Endometrial microvascular endothelial cells (primary cell): ENCODE data around the gene GRIK4. TPM values are rescaled to one million over a fixed set of nuclear protein-coding genes. Genes with fewer than 3 reads are reported as not detected.

Experiments
- in situ Hi-C: cut with HindIII; loops from 2 replicates; pipeline ENCODE4 v1.10.0; 2017; ENCODE audit warnings: low sequenced_read_pairs, low pct_unique_long_range_greater_than_20kb; ENCODE audit errors: inconsistent ontology term
- total RNA-seq: library from RNA; depleted of rRNA; stranded (reverse); fragments of >200 nt; gene quantifications from one replicate; pipeline ENCODE4 v1.2.3, GENCODE V29; 2015; ENCODE audit errors: inconsistent ontology term

Gene GRIK4
- total RNA-seq, 1 donor from 2014 or later, result not detected

DNA sequence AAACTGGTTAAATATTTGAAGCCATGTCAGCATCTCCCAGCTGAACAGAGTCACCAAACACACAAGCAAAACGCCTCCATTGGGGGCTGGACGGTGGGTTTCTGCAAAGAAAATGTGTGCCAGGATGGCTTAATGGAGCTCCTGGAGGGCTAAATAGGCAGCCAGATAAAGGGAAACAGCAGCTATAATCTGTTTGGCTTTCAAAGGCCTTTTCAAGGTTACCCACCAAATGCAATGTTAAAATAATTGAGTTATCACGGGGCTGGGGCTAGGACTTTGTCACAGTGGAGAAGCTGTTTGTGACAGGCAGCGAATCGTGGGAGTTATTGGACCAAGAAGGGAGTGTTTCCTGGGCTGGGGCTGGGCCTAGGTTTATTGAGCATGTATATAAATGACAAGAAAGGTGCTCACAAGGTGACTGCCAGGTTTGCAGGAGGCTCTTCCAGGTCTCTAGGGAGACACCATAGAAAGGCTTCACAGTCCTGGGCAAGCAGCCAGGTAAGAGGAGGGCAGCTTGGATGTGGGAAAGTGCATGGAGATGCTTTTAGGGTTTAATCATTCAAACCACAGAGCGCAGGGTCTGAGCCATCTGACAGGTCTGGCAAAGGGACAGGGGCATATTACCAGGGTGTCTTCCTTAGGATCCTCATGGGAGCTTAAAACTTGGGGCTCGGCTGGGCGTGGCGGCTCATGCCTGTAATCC is 28.3 kb downstream of the GRIK4 start:
- in situ Hi-C loops, result no loop called here

DNA sequence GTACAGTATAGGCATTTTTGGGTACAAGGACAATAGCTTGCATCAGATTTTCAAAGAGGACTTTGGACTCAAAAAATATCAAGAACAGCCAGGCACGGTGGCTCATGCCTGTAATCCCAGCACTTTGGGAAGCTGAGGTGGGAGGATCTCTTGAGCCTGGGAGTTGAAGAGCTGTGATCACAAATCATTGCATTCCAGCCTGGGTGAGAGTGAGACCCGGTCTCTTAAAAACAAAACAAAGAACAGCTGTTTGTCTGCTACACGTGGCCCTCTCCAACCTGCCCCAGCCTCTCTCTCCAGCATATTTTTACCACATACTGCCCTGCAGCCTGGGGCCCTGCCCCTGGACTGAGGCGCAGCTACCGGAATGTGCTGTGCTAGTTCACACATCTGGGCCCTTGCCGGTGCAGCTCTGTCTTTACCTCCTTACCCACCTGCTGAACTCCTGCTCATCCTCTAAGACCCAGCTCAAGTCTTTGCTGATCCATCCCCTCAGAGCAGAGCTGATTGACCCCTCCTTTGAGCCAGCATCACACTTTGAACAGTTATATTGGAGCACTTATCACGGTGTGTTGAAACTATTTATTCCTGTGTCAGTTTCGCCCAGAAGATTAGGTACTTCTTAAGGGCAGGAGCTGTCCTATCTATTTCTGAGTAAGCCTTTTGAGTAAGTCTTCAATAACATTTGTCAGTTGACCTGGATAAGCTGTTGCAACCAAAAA is 29.4 kb downstream of the GRIK4 start:
- in situ Hi-C loops, result no loop called here

DNA sequence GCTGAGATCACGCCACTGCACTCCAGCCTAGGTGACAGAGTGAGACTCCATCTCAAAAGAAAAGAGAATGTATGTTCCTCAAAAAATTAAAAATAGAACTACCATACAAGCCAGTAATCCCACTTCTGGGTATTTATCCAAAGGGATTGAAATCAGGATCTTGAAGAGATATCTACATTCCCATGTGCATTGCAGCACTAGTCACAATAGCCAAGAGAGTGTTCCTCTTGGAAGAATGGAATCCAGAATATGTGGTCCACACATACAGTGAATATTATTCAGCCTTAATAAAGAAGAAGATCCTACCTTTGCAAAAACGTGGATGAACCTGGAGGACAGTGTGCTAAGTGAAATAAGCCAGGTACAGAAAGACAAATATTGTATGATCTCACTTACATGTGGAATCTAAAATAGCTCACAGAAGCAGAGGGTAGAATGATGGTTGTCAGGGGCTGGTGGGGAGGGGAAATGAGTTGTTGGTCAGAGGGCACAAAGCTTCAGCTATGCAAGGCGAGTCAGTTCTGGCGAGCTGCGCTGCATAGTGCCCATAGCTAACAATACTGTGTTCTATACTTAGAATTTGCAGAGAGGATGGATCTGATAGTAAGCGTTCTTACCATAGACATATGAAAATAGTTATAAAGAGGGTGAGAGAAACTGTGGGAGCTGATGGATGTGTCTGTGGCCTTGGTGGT is 32.1 kb downstream of the GRIK4 start:
- in situ Hi-C loops, result no loop called here

DNA sequence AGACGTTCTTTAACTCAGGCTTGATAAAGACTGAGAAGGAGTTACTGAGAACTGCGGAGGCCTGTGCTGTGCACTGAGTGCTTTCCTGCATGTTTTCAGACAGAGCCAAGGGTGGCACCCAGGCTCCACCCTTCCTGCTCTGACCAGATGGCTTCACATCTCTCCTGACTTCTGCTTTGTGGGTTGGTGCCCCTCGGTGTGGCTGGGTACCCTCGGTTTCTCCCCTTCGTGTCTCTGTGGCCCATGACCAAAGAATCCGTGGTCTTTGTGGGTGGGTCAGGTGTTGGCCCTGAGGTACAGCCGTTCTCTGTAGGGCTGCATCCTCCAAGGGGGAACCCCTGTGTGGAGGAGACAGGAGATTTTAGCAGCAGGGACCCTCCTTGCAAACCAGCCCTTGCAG is 34.3 kb downstream of the GRIK4 start:
- in situ Hi-C loops, result no loop called here

DNA sequence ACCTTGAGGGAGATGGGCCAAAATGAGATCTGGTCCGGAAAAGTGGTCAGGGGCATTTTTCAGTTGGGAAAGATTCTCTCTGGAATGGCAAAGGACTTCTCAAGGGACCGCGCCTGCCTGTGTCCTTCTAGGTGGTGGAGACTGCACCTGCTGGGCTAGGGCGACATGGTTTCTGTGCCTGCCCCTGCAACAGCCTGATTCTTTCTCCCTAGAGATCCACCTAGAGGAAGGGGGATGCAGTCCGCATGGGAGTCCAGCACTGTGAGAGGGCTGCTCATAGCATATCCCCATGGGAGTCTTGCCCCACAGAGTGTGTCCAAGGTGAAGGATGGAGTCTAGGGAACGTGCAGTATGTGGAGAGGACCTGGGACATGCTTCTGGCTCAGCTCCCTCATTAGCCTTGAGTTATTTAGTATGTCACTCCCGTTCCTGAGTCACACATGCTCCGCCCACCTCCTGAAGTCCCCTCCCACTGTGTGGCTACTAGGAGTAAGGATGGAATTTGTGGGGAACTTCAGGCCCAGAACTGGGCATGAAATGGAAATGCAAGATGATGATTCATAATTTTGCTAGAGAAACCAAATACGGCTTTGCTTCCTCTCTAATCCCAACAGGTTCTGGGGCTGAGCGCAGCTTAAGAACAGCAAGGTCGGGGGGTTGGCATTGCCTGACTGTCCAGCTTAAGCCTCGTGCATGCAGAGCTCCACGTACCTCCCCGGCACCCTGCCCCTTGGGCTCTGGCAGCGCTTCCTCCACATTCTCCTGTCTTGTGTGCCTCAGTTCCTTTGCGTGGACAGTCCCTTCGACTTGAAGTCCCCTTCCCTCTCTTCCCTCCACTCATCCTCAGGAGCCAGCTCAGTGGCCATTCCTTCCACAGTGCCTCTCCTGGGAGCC is 35.0 kb downstream of the GRIK4 start:
- in situ Hi-C loops, result no loop called here

DNA sequence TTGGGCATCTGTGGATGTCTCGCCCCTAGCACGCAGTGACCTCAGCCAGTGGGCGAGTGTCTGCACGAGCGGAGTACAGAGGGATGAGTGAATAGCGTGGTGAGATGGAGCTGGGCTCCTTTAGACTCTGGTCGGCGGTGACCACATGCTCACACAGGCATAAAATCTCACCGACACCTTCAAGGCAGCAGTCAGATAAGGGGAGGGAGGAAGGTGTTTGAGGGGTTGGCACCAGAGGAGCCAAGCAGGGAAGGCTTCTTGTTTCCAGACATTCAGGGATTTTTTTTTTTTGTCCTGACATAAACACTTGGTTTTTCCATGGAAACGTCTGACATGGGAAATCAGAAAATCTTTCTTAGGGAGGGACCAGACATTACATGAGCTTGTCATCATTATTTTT is 35.8 kb downstream of the GRIK4 start:
- in situ Hi-C loops, result no loop called here

DNA sequence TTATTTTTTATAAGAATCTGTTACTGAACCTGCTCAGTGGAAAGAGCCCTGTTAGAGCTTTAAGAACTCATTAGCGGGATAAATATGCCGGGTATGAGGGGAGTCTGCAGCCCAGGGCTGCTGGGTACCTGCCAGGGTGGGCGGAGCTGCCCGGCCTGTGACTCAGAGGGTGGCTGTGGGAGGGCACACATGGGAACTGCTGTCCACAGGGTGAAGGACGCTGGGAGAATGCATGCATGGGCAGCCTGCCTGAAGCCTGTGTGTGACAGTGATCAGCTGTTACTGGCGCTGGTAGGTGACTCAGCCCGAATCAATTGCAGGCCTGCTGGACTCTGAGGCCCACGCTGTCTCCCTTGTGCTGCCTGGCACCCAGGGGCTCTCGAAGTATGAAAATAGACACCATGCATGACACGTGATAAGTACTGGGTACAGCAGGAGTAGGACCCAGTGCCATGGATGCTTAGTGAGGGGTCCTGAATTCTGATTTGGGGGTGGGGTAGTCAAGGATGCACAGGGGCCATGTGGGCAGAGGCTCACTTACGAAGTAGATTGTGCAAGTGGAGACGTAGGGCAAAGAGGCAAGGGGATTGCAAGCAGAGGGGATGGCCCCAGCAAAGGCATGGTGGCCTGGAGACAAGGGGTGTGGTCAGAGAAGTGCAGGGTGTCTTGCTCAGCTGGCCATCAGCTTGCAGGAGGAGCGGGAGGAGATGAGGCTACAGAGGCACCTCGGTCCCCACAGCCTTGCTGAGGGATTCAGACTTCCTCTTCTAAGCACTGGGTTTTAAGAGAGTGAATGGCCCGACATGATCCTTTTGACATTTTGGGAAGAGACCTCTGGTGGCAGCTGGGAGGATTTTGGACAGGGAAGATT is 36.5 kb downstream of the GRIK4 start:
- in situ Hi-C loops, result no loop called here

DNA sequence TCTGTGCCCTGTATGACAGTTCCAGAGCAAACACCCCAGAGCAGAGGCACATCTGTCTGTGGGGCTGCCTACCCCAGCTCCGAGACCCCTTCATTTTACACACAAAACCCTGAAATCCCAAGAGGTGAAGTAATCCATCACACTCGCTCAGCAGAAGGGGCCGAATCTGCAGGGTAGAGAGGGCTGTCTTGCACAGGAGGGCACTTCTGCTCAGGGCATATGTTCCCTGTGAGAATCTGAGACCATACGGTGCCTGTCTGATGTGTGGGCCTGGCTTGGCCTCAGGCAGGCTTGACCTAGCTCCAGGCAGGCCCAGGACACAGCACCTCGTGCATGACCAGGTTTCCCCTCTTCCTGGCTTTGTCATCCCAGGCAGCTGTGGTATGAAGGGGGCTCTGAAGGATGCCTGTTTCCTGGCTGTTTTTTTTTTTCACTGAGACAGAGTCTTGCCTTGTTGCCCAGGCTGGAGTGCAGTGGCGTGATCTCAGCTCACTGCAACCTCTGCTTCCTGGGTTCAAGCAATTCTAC is 37.2 kb downstream of the GRIK4 start:
- in situ Hi-C loops, result no loop called here

DNA sequence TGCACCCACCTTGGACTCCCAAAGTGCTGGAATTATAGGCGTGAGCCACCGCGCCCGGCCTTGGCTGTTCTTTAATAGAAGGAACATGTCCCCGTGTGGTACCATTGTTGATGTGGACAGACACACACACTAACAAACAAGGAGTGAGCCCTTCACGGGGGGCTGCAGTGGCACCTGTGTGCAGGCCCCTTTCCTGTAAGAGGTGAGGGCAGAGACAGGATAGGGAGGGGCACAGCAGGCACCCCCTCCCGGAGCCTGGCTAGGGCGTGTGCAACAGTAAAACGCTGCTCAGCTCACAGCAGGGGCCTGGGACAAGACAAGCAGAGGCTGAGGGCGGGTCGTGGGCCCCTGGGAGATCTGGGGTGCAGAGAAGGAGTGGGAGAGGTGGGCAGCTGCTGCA is 37.8 kb downstream of the GRIK4 start:
- in situ Hi-C loops, result no loop called here

DNA sequence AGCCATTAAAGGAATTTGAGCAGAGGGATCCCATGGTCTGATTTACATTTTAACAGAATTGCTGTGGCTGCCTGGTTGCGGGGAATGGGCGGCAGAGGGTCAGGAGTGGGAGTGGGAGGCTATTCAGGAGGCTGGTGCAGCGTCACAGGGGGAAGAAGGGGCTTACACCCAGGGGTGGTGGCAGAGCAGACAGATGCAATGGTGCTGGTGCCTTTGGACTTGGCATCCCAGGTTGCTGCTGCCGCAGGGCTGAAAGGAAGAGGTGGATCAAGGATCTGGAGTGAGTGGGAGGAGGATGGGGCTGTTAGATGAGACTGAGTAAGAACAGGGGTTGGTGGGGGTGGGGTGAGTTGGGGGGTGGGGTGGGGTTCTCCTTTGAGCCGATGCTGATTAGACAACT is 38.5 kb downstream of the GRIK4 start:
- in situ Hi-C loops, result no loop called here

DNA sequence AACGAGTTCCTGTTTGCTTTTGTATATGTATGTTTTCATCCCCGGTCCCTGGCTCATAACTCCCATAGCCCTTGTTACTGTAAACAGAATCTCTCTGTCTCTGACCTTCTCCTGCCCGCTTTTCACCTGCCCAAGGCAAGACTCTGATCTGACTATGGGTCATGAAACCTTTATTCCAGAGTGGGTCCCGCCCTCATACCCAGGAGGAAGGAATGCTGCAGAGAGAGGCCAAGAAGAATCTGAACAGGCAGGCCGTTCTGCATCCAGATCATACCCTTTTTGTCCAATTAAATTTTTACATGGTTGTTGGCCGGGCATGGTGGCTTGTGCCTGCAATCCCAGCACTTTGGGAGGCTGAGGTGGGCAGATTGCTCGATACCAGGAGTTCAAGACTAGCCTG is 39.6 kb downstream of the GRIK4 start:
- in situ Hi-C loops, result no loop called here

DNA sequence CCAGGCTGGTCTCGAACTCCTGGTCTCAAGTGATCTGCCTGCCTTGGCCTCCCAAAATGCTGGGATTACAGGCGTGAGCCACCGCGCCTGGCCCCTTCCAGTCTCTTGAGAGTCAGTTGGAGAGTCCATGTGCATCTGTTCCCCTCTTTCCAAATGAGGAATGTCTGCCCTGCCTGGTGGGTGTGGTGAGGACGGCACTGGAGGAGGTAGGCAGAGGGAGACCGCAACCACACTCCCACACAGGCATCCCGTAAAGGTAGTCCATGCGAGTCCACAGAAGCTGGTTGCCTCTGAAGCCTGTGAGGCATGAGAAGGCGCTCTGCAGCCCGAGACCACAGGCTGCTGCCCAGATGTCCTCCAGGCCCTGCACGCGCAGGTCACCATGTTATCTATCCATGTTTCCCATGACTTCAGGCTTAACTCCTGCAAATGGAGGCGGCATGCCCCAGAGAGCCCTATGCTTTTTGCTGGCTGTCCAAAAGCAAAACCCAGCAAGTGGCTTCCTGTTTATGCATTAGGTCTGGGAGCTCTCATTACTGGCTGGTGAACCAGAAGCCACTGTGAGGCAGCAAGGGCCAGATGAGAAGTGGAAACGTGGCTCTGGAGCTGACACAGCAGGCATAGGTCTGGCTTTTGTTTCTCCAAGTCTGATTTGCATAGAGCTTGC is 43.4 kb downstream of the GRIK4 start:
- in situ Hi-C loops, result no loop called here

DNA sequence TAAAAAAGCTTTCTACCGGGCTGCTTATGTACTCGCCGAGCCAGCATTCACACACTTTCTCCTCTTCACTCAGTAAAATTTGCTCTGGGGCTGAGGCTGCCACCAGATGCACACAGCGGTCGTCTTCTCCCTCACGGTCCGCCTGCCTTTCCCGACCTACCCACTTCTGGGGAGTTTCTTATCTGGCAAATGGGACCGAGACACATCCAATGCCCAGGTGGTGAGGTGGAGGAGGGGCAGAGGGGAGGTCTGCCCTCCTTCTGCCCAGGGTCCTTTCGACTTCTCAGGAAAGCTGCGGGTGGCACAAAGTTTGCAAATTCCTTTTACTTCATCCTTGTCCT is 43.9 kb downstream of the GRIK4 start:
- in situ Hi-C loops, result no loop called here

DNA sequence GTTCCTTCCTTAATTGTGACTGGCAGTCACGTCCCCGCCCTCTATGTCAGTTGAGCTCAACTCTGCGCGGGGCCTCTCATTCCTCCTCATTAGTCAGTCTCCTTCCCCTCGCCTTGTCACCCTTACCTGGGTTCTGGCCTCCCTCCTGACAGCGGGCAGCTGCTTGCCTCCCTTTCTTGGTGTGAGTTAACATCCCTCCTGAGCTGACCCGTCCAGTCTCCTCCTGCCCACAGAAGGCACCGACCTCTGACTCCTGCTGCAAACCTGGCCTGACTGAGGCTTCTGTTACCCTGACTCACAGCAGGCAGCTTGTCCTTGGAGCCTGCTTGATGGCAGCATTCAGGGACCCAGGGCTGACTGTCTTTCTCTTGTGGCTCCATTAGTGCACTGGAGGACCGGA is 45.2 kb downstream of the GRIK4 start:
- in situ Hi-C loops, result no loop called here

DNA sequence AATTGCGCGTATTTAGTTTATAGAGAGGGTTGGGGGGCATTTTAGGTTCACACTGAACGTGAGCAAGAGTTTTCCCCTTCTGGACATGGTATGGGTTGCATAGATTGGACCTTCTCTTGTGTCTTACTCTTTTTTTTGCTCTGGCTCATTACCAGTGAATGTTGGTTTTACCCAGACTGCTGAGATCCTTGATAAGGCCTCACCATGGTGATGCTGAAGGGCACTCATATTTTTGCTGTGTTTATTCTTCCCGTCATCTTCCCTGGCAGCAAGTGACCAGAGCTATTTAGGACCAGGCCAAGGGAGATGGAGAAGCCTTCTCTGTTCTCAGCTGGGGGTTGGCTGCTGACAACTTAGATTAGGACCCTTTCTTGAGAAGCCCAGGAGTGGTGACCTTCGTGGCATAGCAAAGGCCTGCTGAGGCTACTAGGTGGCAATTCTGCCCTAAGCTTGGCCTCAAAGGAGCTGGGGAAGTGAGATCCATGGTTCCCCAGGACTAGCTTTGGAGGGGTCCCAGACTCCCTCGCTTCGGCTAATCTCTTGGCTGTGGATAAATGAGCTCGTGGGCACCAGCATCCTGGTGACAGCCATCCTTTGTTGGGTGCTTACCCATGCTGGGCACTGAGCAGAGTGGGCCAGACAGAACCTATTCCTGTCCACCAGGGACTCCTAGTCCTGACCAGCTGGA is 47.3 kb downstream of the GRIK4 start:
- in situ Hi-C loops, result no loop called here

DNA sequence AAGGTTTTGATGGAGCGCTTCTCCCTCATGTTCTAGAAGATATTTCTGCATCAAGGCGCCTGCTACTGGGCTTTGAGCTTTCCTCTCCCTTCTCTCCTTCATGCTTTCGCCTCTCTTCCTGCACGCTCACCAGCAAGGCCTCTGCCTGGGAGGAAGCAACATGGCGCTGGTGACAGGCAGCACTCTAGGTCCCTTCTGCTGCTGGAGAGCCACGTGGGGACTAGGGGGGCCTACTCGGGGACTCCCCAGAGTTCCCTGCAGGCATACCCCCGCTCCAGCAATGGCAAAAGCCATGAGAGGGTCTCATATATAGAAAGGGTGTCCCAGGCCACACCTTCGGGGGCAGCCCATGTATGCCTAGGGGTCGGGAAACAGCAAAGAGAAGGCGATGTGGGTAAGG is 49.7 kb downstream of the GRIK4 start:
- in situ Hi-C loops, result no loop called here

DNA sequence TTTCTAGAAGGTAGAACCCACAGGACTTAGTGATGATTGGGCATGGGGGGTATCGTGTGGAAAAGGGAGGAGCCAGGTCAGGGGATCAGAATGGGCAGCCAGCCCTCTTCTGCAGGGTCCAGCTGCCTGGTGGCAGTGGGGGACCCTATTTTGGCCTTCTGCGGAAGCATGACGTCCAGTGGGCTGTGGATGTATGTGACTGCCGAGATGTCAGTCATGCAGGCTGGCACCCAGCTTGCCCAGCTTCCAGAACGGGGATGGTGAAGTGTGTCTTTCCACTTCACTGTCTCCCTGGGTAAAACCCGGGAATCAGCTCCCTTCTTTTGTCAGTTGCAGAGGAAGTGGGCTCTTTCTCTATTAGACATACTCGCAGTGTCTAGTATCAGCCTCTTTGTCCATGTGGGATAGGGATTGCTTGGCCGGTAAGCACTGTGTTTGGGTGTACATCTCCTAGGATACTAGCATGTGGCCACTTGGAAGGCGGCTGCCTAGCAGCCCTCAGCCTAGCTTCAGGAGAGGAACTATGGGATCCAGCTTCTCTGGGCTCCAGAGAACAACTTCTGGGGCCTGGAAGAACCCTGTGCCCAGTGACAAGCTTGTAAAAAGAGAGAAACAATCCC is 51.4 kb downstream of the GRIK4 start:
- in situ Hi-C loops, result no loop called here
